Camera-type eye (tissue), 1 donor: Measurements from ENCODE around the gene SLC9A7. TPM values are rescaled to one million over a fixed set of nuclear protein-coding genes. Genes with fewer than 3 reads are reported as not detected.

Experiments
- total RNA-seq: library from RNA; depleted of rRNA; stranded (reverse); fragments of >200 nt; gene quantifications from one replicate; pipeline ENCODE4 v1.2.3, GENCODE V29; 2014

SLC9A7 gene
- 21.4 TPM for total RNA-seq

GRCh38 chrX:46758956-46759644, at the start of gene SLC9A7:
Gene SLC9A7 (minus strand): TSS chrX:46759118. CDS start chrX:46759029, 89 bp downstream.

GRCh38 chrX:46573331-46573891, 185.5 kb downstream of the SLC9A7 start, which contains the start of gene CHST7:
Gene CHST7 (plus strand): TSS chrX:46573765. CDS start chrX:46573932, 167 bp downstream.

Other genes with a start within 250 kb of the SLC9A7 start
- 11.4 TPM for gene ZNF674, start 213.7 kb downstream of the SLC9A7 start, total RNA-seq
- gene CHST7, start 185.4 kb downstream of the SLC9A7 start, total RNA-seq, result 11.2 TPM
- 19.2 TPM for gene RP2, start 77.9 kb upstream of the SLC9A7 start, total RNA-seq
- 14.0 TPM for gene JADE3, start 153.3 kb upstream of the SLC9A7 start, total RNA-seq